K562 (cell line): ENCODE results near the gene SBNO1. TPM values are rescaled to one million over a fixed set of nuclear protein-coding genes. Genes with fewer than 3 reads are reported as not detected.
"Not testable (repeated sequence)": the region's sequence is repeated elsewhere in the genome, so short reads cannot be mapped to it uniquely, and the experiment has no call there.

Source experiments
- ATAC-seq: fragments of 200-7000 bp; cut with Tn5 transposase; 3 replicates; pipeline ENCODE4 v1.9.1; 2020; ENCODE audit warnings: moderate library complexity
- BruUV-seq: library from RNA; stranded (reverse); fragments of 400-500 nt; replicated peaks from 2 replicates; lab custom pipeline; 2021; lab: Mats Ljungman, UMichigan
- CTCF ChIA-PET: fragments of 300-600 bp; formaldehyde crosslinking; extraction: SDS; loops from one replicate; lab custom pipeline; 2021; ENCODE audit warnings: low intra/inter-chr PET ratio; lab: Yijun Ruan, JAX
- POLR2A ChIA-PET: fragments of 300-600, 350-650 bp; sonication (Branson Sonifier 250); formaldehyde crosslinking; extraction: SDS; loops from one replicate; lab custom pipeline; 2021; ENCODE audit warnings: antibody characterized with exemption, inconsistent platforms; lab: Yijun Ruan, JAX
- DNase-seq, 4 experiments: peaks; one replicate each; pipeline versions ENCODE4 v3.0.0 to v3.0.0-alpha.2; 2011 to 2018; ENCODE audit warnings: low spot score in 3 of 4, mixed read lengths in 3 of 4; ENCODE audit errors: extremely low read depth in 1 of 4
- FAIRE-seq: peaks from 2 replicates; lab custom pipeline; 2011; peaks lifted over from hg19 to GRCh38; lab: Jason Lieb, UNC
- H2AFZ ChIP-seq: 2 replicates; pipeline ENCODE4 v1.6.0; 2011; ENCODE audit warnings: low read depth, low read length, control low read depth, inconsistent platforms
- H3K27ac ChIP-seq: fragments of 200-600 bp; 3 replicates; pipeline ENCODE4 v1.8.0; 2011; ENCODE audit warnings: low read depth, mild to moderate bottlenecking, control low read depth, inconsistent platforms, low read length, moderate library complexity, mixed read lengths; ENCODE audit errors: extremely low read depth
- H3K27me3 ChIP-seq, 2 experiments: fragments of 300-600 bp in 1 of 2; 2 replicates in 1 of 2; 3 replicates in 1 of 2; pipeline versions ENCODE4 v1.6.0 to v1.8.0; 2011; ENCODE audit warnings: inconsistent platforms in 2 of 2, low read length in 2 of 2, mild to moderate bottlenecking in 1 of 2, mixed read lengths in 1 of 2, moderate library complexity in 1 of 2; ENCODE audit not compliant: control insufficient read depth in 2 of 2, insufficient read depth in 2 of 2
- H3K36me3 ChIP-seq: fragments of 300-600 bp; 3 replicates; pipeline ENCODE4 v1.8.0; 2011; ENCODE audit warnings: mild to moderate bottlenecking, low read length, inconsistent platforms; ENCODE audit not compliant: control insufficient read depth, insufficient read depth
- H3K4me1 ChIP-seq, 2 experiments: fragments of 200-600 bp in 1 of 2; replicated peaks in 1 of 2; 2 replicates in 1 of 2; 3 replicates in 1 of 2; pipeline versions ENCODE4 v1.5.1 to v1.8.0; 2011; ENCODE audit warnings: inconsistent platforms in 2 of 2, low read length in 2 of 2, mild to moderate bottlenecking in 1 of 2, mixed read lengths in 1 of 2, moderate library complexity in 1 of 2; ENCODE audit not compliant: control insufficient read depth in 2 of 2, insufficient read depth in 2 of 2
- H3K4me2 ChIP-seq: 2 replicates; pipeline ENCODE4 v1.6.1; 2011; ENCODE audit warnings: low read length, control low read depth, inconsistent platforms, mixed read lengths; ENCODE audit not compliant: insufficient read depth
- H3K4me3 ChIP-seq: fragments of 200-600 bp; sonication (generic), shearing (Covaris generic); 2 replicates; pipeline ENCODE4 v1.5.1; 2016; ENCODE audit warnings: control low read depth, inconsistent platforms
- H3K79me2 ChIP-seq: fragments of 200-600 bp; 3 replicates; pipeline ENCODE4 v1.8.0; 2011; ENCODE audit warnings: low read length, inconsistent platforms; ENCODE audit not compliant: control insufficient read depth, insufficient read depth
- H3K9ac ChIP-seq, 2 experiments: 2 replicates each; pipeline versions ENCODE4 v1.6.0 to v1.6.1; 2011; ENCODE audit warnings: low read depth in 2 of 2, low read length in 2 of 2, control low read depth in 1 of 2, inconsistent platforms in 1 of 2, mild to moderate bottlenecking in 1 of 2, mixed read lengths in 1 of 2; ENCODE audit not compliant: insufficient read depth in 1 of 2
- H3K9me1 ChIP-seq: one replicate; pipeline ENCODE4 v1.6.0; 2011; ENCODE audit warnings: inconsistent platforms, mild to moderate bottlenecking, low read length, moderate library complexity; ENCODE audit not compliant: control insufficient read depth, insufficient read depth
- H3K9me3 ChIP-seq: replicated peaks from 2 replicates; pipeline ENCODE4 v1.5.1; 2011; ENCODE audit warnings: low read depth, low read length, inconsistent platforms; ENCODE audit not compliant: control insufficient read depth, insufficient read depth
- H4K20me1 ChIP-seq: replicated peaks from 2 replicates; pipeline ENCODE4 v1.6.1; 2011; ENCODE audit warnings: low read length, inconsistent platforms, mixed read lengths; ENCODE audit not compliant: control insufficient read depth, insufficient read depth
- POLR2AphosphoS2 ChIP-seq: IDR thresholded peaks from 2 replicates; pipeline ENCODE4 v1.6.1; 2012; ENCODE audit warnings: low read length, improper control_type of control experiment
- POLR2G ChIP-seq: fragments of 200-400 bp; formaldehyde crosslinking; IDR thresholded peaks from 2 replicates; pipeline ENCODE4 v1.6.1; 2017; ENCODE audit warnings: low read depth, mild to moderate bottlenecking, antibody characterized with exemption, low read length, moderate library complexity
- RAD21 ChIP-seq, 2 experiments: fragments of 250-450 bp in 1 of 2; fragments of 450-650 bp in 1 of 2; sonication (Bioruptor Pico) in 1 of 2; formaldehyde crosslinking in 1 of 2; IDR thresholded peaks in 1 of 2; conservative IDR thresholded peaks in 1 of 2; 2 replicates each; pipeline versions ENCODE4 v1.4.0 to v1.8.0; 2020 to 2022; ENCODE audit warnings: mild to moderate bottlenecking in 2 of 2, moderate library complexity in 1 of 2
- RBFOX2 ChIP-seq: fragments of 200-400 bp; formaldehyde crosslinking; IDR thresholded peaks from 2 replicates; pipeline ENCODE4 v1.6.1; 2017; ENCODE audit warnings: low read depth, mild to moderate bottlenecking, low read length, moderate library complexity
- SUPT5H ChIP-seq: fragments of 450-650 bp; IDR thresholded peaks from 2 replicates; pipeline ENCODE4 v1.6.1; 2016
- WGBS: fragments of 100-300 bp; shearing (Covaris generic); methylation state at CpG from one replicate; pipeline ENCODE4 v1.1.6; 2016; ENCODE audit warnings: low coverage, mixed read lengths; ENCODE audit not compliant: insufficient coverage; ENCODE audit errors: missing lambda C conversion rate; 5-methylcytosine and 5-hydroxymethylcytosine counted together
- in situ Hi-C: fragments of 300-500 bp; cut with MboI; formaldehyde crosslinking; loops from 4 replicates; pipeline ENCODE4 v1.15.0; 2018; ENCODE audit warnings: inconsistent platforms, mixed read lengths
- intact Hi-C: fragments of 100-400 bp; cut with micrococcal nuclease; formaldehyde crosslinking; loops from 2 replicates; pipeline ENCODE4 v1.14.2; 2022
- polyA plus RNA-seq, 8 experiments: library from polyadenylated mRNA; depleted of rRNA in 4 of 8; stranded (reverse) in 5 of 8; unstranded in 3 of 8; fragments of >200 nt; fragmentation: Nextera tagmentation in 2 of 8; fragmentation: Illumina TruSeq in 1 of 8; extraction: Ambion mirVana in 2 of 8; extraction: Trizol in 1 of 8; gene quantifications; 2 replicates each; pipeline versions ENCODE4 v1.2.1 to v1.2.3, GENCODE V29; 2011 to 2014; ENCODE audit warnings: inconsistent platforms in 1 of 8, missing spikeins in 1 of 8
- total RNA-seq, 7 experiments: library from RNA; depleted of rRNA in 6 of 7; stranded (reverse); fragments of >200 nt in 6 of 7; fragmentation: Illumina TruSeq in 2 of 7; extraction: Trizol in 2 of 7; gene quantifications; 2 replicates each; pipeline versions ENCODE4 v1.2.1 to v1.2.3, GENCODE V29; 2011 to 2021; ENCODE audit warnings: low replicate concordance in 1 of 7

The SBNO1 gene
- total and polyA plus RNA-seq, 9 of the 15 experiments (the other 6 are each of a cell fraction or from before 2014, with no cell fraction given) = 14.9 to 77.1 (median 35.9) TPM

DNA sequence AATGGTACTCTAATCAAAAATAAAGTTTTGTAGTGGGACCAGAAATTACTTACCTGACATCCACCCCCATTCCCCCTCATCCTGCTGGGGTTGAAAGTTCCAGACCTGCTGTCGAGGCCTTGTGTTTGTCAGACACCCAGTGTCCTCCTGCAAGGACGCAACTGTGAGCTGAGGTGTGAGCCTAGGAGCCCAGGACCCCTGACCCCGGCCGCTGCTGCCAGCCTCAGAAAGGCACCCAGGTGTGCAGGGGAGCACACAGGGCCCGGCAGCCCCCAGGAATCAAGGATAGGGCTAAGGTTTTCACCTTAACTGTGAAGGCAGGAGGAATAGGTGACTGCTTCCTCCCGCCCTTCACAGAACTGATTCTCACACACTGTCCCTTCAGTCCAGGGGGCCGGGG is 44.0 kb upstream of the SBNO1 start:
- intact Hi-C loops, FAIRE-seq, H3K4me2 ChIP-seq, H2AFZ ChIP-seq, H4K20me1 ChIP-seq, H3K27ac ChIP-seq, in situ Hi-C loops, H3K9me3 ChIP-seq, H3K4me3 ChIP-seq, H3K4me1 ChIP-seq, H3K79me2 ChIP-seq, DNase-seq, H3K9me1 ChIP-seq, H3K27me3 ChIP-seq, H3K9ac ChIP-seq, CTCF ChIA-PET: not testable (repeated sequence)
- POLR2A ChIA-PET = interaction anchor here (0.7 to 1.6 kb wide), 5 partner anchors 11 to 35 kb away, joined by 3 to 5 read pairs (median 4); no protein-coding TSS in a partner anchor
- H3K36me3 ChIP-seq = peaks cover 49% of the 10 kb centered on the region
- peak; percentile 21; the same call in 1 of the 2 replicates for TF ChIP-seq POLR2AphosphoS2
- 0 out of 2 replicates have a peak, but pooled peaks have one; percentile 20 for TF ChIP-seq RBFOX2
- peak; percentile 8; the same call in 1 of the 2 replicates for TF ChIP-seq SUPT5H
- peak; percentile 61; the same call in 1 of the 2 replicates for TF ChIP-seq POLR2G
- WGBS = 90% methylated on average over 3 of the region's 7 CpGs
- BruUV-seq = TSS peak; percentile 64
- peak; percentile 16 for ATAC-seq

DNA sequence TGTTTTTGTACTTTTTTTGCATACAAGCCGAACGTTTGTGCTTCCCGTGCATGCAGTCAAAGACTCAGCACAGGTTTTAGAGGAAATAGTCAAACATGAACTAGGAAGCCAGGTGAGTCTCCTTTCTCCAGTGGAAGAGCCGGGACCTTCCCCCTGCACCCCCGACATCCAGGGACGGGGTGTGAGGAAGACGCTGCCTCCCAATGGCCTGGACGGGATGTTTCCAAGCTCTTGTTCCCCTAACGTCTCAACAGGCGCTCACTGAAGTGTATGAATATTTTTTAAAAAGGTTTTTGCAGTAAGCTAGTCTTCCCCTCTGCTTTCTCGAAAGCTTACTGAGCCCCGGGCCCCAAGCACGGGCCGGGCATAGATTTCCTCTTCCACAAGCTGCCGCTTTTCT is 43.3 kb upstream of the SBNO1 start:
- FAIRE-seq (peak; percentile 48), ATAC-seq (peak; percentile 32)
- intact Hi-C loops, H3K79me2 ChIP-seq, BruUV-seq, H3K9ac ChIP-seq: not testable (repeated sequence)
- H3K36me3 ChIP-seq = peaks cover 56% of the 10 kb centered on the region
- TF ChIP-seq RAD21 (CRISPR knock-in tag; conservative IDR thresholded peaks at IDR 0.05 in 1 of 2, IDR thresholded peaks at IDR 0.05 in 1 of 2) = 0 out of 4 replicates have a peak, but pooled peaks of 1 of the 2 experiments have one; percentile 6
- TF ChIP-seq, all 486 proteins: peak for 1; not testable (repeated sequence) for 485
- POLR2A ChIA-PET = interaction anchor here (0.6 to 2.6 kb wide), 3 partner anchors 8 to 14 kb away, joined by 3 to 9 read pairs (median 5); no protein-coding TSS in a partner anchor
- in situ Hi-C loops, H3K9me1 ChIP-seq, H2AFZ ChIP-seq, H3K4me3 ChIP-seq, CTCF ChIA-PET, H4K20me1 ChIP-seq, DNase-seq, H3K27ac ChIP-seq, H3K27me3 ChIP-seq, H3K4me1 ChIP-seq, H3K4me2 ChIP-seq, H3K9me3 ChIP-seq: not testable (repeated sequence)
- 55% methylated on average over 4 of the region's 15 CpGs for WGBS

DNA sequence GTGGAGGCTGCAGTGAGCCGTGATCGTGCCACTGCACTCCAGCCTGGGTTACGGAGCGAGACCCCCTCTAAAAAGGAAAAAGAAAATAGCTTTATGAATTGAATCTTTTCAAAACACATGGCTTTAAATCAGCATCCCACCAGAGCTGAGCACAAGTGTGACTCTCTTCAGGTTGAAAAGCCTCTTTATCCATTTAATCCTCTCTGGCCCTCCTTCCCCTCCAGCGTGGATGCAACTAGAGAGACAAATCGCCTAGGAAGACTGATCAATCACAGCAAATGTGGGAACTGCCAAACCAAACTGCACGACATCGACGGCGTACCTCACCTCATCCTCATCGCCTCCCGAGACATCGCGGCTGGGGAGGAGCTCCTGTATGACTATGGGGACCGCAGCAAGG is 42.6 kb upstream of the SBNO1 start:
- intact Hi-C loops, H3K9ac ChIP-seq, H2AFZ ChIP-seq, H3K4me1 ChIP-seq, H3K79me2 ChIP-seq, H3K27me3 ChIP-seq, in situ Hi-C loops, H3K27ac ChIP-seq, H4K20me1 ChIP-seq, DNase-seq, H3K9me1 ChIP-seq, ATAC-seq, BruUV-seq, H3K4me3 ChIP-seq, H3K4me2 ChIP-seq, H3K9me3 ChIP-seq: not testable (repeated sequence)
- ChIA-PET POLR2A (interaction anchor here (0.6 to 2.6 kb wide), 6 partner anchors 8 to 16 kb away, joined by 3 to 9 read pairs (median 4); no protein-coding TSS in a partner anchor), CTCF (interaction anchor here (0.6 kb wide), 1 partner anchor 371 kb away, joined by 3 read pairs; no protein-coding TSS in a partner anchor)
- FAIRE-seq = peak; percentile 80
- peaks cover 63% of the 10 kb centered on the region for H3K36me3 ChIP-seq
- WGBS = 98% methylated on average over 5 of the region's 15 CpGs
